ENCODE measurements around the gene PLEKHM2. TPM values are rescaled to one million over a fixed set of nuclear protein-coding genes. Genes with fewer than 3 reads are reported as not detected.

Gene PLEKHM2
- total RNA-seq, 2 donors from 2014 or later, result 32.7 to 37.2 TPM

DNA sequence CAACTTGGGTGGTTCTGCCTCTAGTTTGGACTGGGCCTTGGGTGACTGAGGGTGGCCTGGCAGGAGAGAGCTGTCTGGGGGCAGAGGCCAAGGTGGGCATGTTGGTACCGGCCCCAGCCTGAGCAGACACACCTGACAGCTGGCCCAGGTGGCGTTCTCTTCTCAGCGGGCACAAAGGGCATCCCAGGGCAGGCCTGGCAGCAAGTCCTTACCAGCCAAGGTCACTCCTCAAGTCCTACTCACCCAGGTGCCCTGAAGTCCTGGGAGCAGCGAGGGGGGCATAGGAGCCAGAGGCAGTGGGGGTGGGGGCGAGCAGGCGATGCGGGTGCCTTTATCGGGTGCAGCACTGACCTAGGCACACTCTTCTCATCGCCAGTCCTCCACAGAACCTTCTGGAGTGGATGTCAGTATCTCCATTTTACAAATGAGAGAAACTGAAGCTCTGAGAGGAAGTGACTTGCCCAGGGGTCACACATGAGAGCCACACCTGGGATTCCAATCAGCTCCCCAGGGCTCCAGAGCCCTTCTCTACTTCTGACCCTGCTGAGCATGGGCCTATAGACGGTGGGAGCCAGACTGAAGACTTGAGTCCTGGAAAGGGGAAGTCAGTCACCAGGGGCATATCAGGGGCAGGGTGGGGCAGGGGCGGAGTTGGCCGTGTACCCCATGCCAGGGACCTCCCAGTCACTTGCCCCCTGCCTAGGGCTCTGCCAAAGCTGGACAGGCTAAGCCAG is 51.4 kb downstream of the PLEKHM2 start:
- no peak overlapping the region for H3K4me3 ChIP-seq
- H3K4me1 ChIP-seq, result peaks cover 5% of the 10 kb centered on the region

GRCh38 chr1:15736038-15736891 is 52.1 kb downstream of the PLEKHM2 start, which contains the start of gene SLC25A34:
Gene SLC25A34, plus strand, starts transcription at chr1:15736258. Its CDS starts 228 bp downstream, at chr1:15736486.
- Histone ChIP-seq H3K27ac (peak within 1 kb of the TSS; percentile 7), H3K4me3 (no peak within 1 kb of the TSS), H3K9ac (ENCODE audit: low read depth in 2 of 2, low read length in 2 of 2) (peak within 1 kb of the TSS; percentile 68 to 92), H3K36me3 (peaks cover 9% of the 10 kb centered on the region), H3K27me3 (no peaks in the 10 kb centered on the region), H3K4me1 (peaks cover 5% of the 10 kb centered on the region), H3K9me3 (no peaks in the 10 kb centered on the region)
- intact Hi-C loops (cut with DNase I), result no loop called here
- TF ChIP-seq CTCF (IDR thresholded peaks at IDR 0.05), result no peak
- DNase-seq, result peak; percentile 95

More for the DNA sequence above, 51.4 kb downstream of the PLEKHM2 start:
- no peak for TF ChIP-seq CTCF (IDR thresholded peaks at IDR 0.05)
- Histone ChIP-seq H3K36me3 (peaks cover 9% of the 10 kb centered on the region), H3K9me3 (no peaks in the 10 kb centered on the region), H3K27ac (peak overlapping the region; percentile 7), H3K27me3 (no peaks in the 10 kb centered on the region), H3K9ac (ENCODE audit: low read depth in 2 of 2, low read length in 2 of 2) (peak overlapping the region; percentile 68 to 92)
- no peak for DNase-seq
- intact Hi-C loops (cut with DNase I), result no loop called here

DNA sequence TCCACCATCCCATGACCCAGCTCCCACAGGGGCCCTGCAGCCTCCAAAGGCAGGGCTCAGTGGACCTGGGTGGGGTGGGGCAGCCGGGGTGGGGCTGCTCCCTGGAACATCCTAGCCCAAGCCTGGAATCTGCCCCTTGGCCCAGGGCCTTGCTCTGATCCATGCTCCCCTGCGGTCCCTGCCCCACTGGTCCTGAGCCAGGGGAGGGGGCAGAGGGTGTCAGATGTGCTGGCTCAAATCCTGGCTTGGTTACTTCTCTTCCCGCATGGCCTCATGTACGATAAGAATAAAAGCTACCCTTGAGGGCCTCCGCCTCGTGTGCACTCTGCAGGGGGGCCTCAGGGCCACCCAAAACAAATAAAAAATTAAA is 52.8 kb downstream of the PLEKHM2 start:
- peak; percentile 81 for DNase-seq
- Histone ChIP-seq H3K27me3 (no peaks in the 10 kb centered on the region), H3K4me3 (no peak overlapping the region), H3K36me3 (peaks cover 9% of the 10 kb centered on the region), H3K27ac (peak overlapping the region; percentile 7), H3K9me3 (no peaks in the 10 kb centered on the region), H3K4me1 (peaks cover 5% of the 10 kb centered on the region), H3K9ac (ENCODE audit: low read depth in 2 of 2, low read length in 2 of 2) (peak overlapping the region in 1 of 2 donors; percentile 92)
- intact Hi-C loops (cut with DNase I), result no loop called here
- no peak for TF ChIP-seq CTCF (IDR thresholded peaks at IDR 0.05)

GRCh38 chr1:15737324-15738319 is 53.5 kb downstream of the PLEKHM2 start:
- Histone ChIP-seq H3K9me3 (no peaks in the 10 kb centered on the region), H3K4me1 (peaks cover 5% of the 10 kb centered on the region), H3K27ac (no peak overlapping the region), H3K4me3 (no peak overlapping the region), H3K36me3 (peaks cover 5% of the 10 kb centered on the region), H3K9ac (ENCODE audit: low read depth in 2 of 2, low read length in 2 of 2) (peak overlapping the region; percentile 34 to 42), H3K27me3 (no peaks in the 10 kb centered on the region)
- intact Hi-C loops (cut with DNase I), result no loop called here
- DNase-seq, result no peak
- no peak for TF ChIP-seq CTCF (IDR thresholded peaks at IDR 0.05)

Measured in colonic mucosa (tissue), 4 donors.